ENCODE measurements around the gene SIPA1L2.

SIPA1L2 gene

DNA sequence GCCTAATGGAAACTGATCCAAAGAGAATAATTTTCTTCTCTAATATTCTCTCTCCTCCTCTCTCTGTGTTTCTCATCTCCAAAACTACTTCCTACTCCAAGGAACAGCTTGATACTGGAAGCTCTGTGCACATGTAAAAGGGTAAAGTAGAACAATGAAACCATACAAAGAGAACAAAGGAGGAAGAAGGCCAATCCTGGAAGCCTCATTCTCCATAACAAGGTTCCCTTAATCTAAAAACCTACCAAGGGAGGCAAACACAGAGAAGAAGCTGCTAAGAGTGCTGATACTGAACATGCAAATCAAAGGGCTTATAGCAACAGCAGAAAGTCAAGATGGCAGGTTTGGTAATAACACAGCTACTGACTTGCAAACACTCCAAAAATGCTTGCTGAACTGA lies 44.4 kb downstream of the SIPA1L2 start:
- Histone ChIP-seq H3K4me3 (replicated peaks; ENCODE audit: insufficient read depth, low read length) (no peak overlapping the region), H3K27ac (replicated peaks) (no peak overlapping the region), H3K27me3 (ENCODE audit: insufficient read depth, poor library complexity, severe bottlenecking) (no peaks in the 10 kb centered on the region)
- no peak for DNase-seq (ENCODE audit: low read depth in 1 of 2, low spot score in 1 of 2)
- TF ChIP-seq SPI1 (IDR thresholded peaks at IDR 0.05; ENCODE audit: borderline replicate concordance, low read depth) = no peak
- TF ChIP-seq POLR2AphosphoS5 (IDR thresholded peaks at IDR 0.05; ENCODE audit: low read depth) = no peak
- no peak for TF ChIP-seq GABPA (IDR thresholded peaks at IDR 0.05; ENCODE audit: low read depth)
- no peak for TF ChIP-seq REST (IDR thresholded peaks at IDR 0.05; ENCODE audit: insufficient replicate concordance, low read depth)
- TF ChIP-seq CTCF (IDR thresholded peaks at IDR 0.05; ENCODE audit: insufficient read depth, low read length) = no peak

DNA sequence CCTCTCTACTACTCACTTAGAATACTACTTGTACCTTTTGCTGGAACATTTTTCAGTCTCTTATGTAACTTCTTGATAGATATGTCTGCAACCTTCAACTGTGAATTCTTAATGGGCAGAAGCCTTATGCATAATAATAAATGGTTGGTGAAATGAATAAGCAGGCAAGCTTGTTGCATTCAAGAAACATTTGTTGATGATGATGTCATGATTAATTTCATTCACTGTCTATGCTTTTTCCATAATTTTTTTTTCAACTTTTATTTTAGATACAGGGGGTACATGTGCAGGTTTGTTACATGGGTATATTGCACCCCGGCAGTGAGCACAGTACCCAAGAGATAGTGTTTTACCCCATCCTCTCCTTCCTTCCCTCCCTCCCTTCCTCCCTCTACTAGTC lies 48.0 kb downstream of the SIPA1L2 start:
- TF ChIP-seq GABPA (IDR thresholded peaks at IDR 0.05; ENCODE audit: low read depth) (no peak), SPI1 (IDR thresholded peaks at IDR 0.05; ENCODE audit: borderline replicate concordance, low read depth) (no peak), REST (IDR thresholded peaks at IDR 0.05; ENCODE audit: insufficient replicate concordance, low read depth) (no peak), POLR2AphosphoS5 (IDR thresholded peaks at IDR 0.05; ENCODE audit: low read depth) (no peak), CTCF (IDR thresholded peaks at IDR 0.05; ENCODE audit: insufficient read depth, low read length) (no peak)
- Histone ChIP-seq H3K27me3 (ENCODE audit: insufficient read depth, poor library complexity, severe bottlenecking) (no peaks in the 10 kb centered on the region), H3K4me3 (replicated peaks; ENCODE audit: insufficient read depth, low read length) (no peak overlapping the region), H3K27ac (replicated peaks) (no peak overlapping the region)
- no peak for DNase-seq (ENCODE audit: low read depth in 1 of 2, low spot score in 1 of 2)

Data from HL-60 (cell line).